Measurements from ENCODE around the gene BNC2. TPM values are rescaled to one million over a fixed set of nuclear protein-coding genes. Genes with fewer than 3 reads are reported as not detected.

The BNC2 gene
- total RNA-seq, 1 experiment from 2014 or later: 4.9 TPM

- no peak for DNase-seq (ENCODE audit: low read depth in 1 of 2, low spot score in 2 of 2)
- Histone ChIP-seq H3K36me3 (no peaks in the 10 kb centered on the region), H3K9me3 (replicated peaks) (no peaks in the 10 kb centered on the region), H3K27ac (no peak overlapping the region), H3K27me3 (replicated peaks) (no peaks in the 10 kb centered on the region), H3K4me3 (no peak overlapping the region), H3K4me1 (replicated peaks) (peaks cover 33% of the 10 kb centered on the region)
These were observed 198.8 kb downstream of the BNC2 start for GRCh38 chr9:16671591-16672137.

GRCh38 chr9:16670791-16671190 lies 199.7 kb downstream of the BNC2 start:
- DNase-seq (ENCODE audit: low read depth in 1 of 2, low spot score in 2 of 2): no peak
- peaks cover 33% of the 10 kb centered on the region for H3K4me1 ChIP-seq (replicated peaks)
- no peak overlapping the region for H3K27ac ChIP-seq
- H3K27me3 ChIP-seq (replicated peaks): no peaks in the 10 kb centered on the region
- H3K4me3 ChIP-seq: no peak overlapping the region
- no peaks in the 10 kb centered on the region for H3K36me3 ChIP-seq
- H3K9me3 ChIP-seq (replicated peaks): no peaks in the 10 kb centered on the region

- H3K4me1 ChIP-seq (replicated peaks): peaks cover 25% of the 10 kb centered on the region
- no peak overlapping the region for H3K4me3 ChIP-seq
- no peak overlapping the region for H3K27ac ChIP-seq
- DNase-seq (ENCODE audit: low read depth in 1 of 2, low spot score in 2 of 2): no peak
- H3K36me3 ChIP-seq: no peaks in the 10 kb centered on the region
- H3K27me3 ChIP-seq (replicated peaks): no peaks in the 10 kb centered on the region
- no peaks in the 10 kb centered on the region for H3K9me3 ChIP-seq (replicated peaks)
These were observed 201.7 kb downstream of the BNC2 start for GRCh38 chr9:16668734-16669295.

- Histone ChIP-seq H3K36me3 (no peaks in the 10 kb centered on the region), H3K27ac (no peak overlapping the region)
- DNase-seq (ENCODE audit: low read depth in 1 of 2, low spot score in 2 of 2): no peak
These were observed 206.3 kb downstream of the BNC2 start for GRCh38 chr9:16664211-16664610.

GRCh38 chr9:16661816-16662215 lies 208.7 kb downstream of the BNC2 start:
- H3K27ac ChIP-seq: no peak overlapping the region
- H3K27me3 ChIP-seq (replicated peaks): no peaks in the 10 kb centered on the region
- peaks cover 3% of the 10 kb centered on the region for H3K4me1 ChIP-seq (replicated peaks)
- no peak for DNase-seq (ENCODE audit: low read depth in 1 of 2, low spot score in 2 of 2)
- no peaks in the 10 kb centered on the region for H3K36me3 ChIP-seq
- no peaks in the 10 kb centered on the region for H3K9me3 ChIP-seq (replicated peaks)
- H3K4me3 ChIP-seq: no peak overlapping the region

More at GRCh38 chr9:16664211-16664610, 206.3 kb downstream of the BNC2 start:
- Histone ChIP-seq H3K4me1 (replicated peaks) (no peaks in the 10 kb centered on the region), H3K9me3 (replicated peaks) (no peaks in the 10 kb centered on the region), H3K27me3 (replicated peaks) (no peaks in the 10 kb centered on the region), H3K4me3 (no peak overlapping the region)

- no peaks in the 10 kb centered on the region for H3K9me3 ChIP-seq (replicated peaks)
- no peak overlapping the region for H3K27ac ChIP-seq
- H3K4me1 ChIP-seq (replicated peaks): peaks cover 31% of the 10 kb centered on the region
- no peaks in the 10 kb centered on the region for H3K36me3 ChIP-seq
- DNase-seq (ENCODE audit: low read depth in 1 of 2, low spot score in 2 of 2): no peak
- H3K4me3 ChIP-seq: no peak overlapping the region
- H3K27me3 ChIP-seq (replicated peaks): no peaks in the 10 kb centered on the region
These were observed 211.4 kb downstream of the BNC2 start for GRCh38 chr9:16659096-16659495.

GRCh38 chr9:16656432-16657169 lies 213.9 kb downstream of the BNC2 start:
- Histone ChIP-seq H3K4me1 (replicated peaks) (peaks cover 53% of the 10 kb centered on the region), H3K27ac (no peak overlapping the region; the same call in 1 of the 2 replicates), H3K36me3 (no peaks in the 10 kb centered on the region), H3K27me3 (replicated peaks) (no peaks in the 10 kb centered on the region), H3K9me3 (replicated peaks) (no peaks in the 10 kb centered on the region), H3K4me3 (no peak overlapping the region)
- DNase-seq (ENCODE audit: low read depth in 1 of 2, low spot score in 2 of 2): peak in 1 of 2 experiments; percentile 77

- H3K27ac ChIP-seq: no peak overlapping the region
- H3K9me3 ChIP-seq (replicated peaks): no peaks in the 10 kb centered on the region
- H3K27me3 ChIP-seq (replicated peaks): no peaks in the 10 kb centered on the region
- DNase-seq (ENCODE audit: low read depth in 1 of 2, low spot score in 2 of 2): no peak
- H3K36me3 ChIP-seq: no peaks in the 10 kb centered on the region
- H3K4me1 ChIP-seq (replicated peaks): peaks cover 58% of the 10 kb centered on the region
- no peak overlapping the region for H3K4me3 ChIP-seq
These were observed 215.8 kb downstream of the BNC2 start for GRCh38 chr9:16654596-16655126.

- peak in 1 of 2 experiments; percentile 52 for DNase-seq (ENCODE audit: low read depth in 1 of 2, low spot score in 2 of 2)
- H3K9me3 ChIP-seq (replicated peaks): no peaks in the 10 kb centered on the region
- H3K27me3 ChIP-seq (replicated peaks): no peaks in the 10 kb centered on the region
- H3K4me1 ChIP-seq (replicated peaks): peaks cover 58% of the 10 kb centered on the region
- H3K4me3 ChIP-seq: peak overlapping the region; percentile 26
- H3K27ac ChIP-seq: peak overlapping the region; percentile 52
- H3K36me3 ChIP-seq: no peaks in the 10 kb centered on the region
These were observed 216.7 kb downstream of the BNC2 start for GRCh38 chr9:16653491-16654399.

- Histone ChIP-seq H3K4me3 (peak overlapping the region; percentile 26; the same call in 1 of the 2 replicates), H3K27me3 (replicated peaks) (no peaks in the 10 kb centered on the region), H3K27ac (peak overlapping the region; percentile 52), H3K9me3 (replicated peaks) (no peaks in the 10 kb centered on the region), H3K36me3 (no peaks in the 10 kb centered on the region), H3K4me1 (replicated peaks) (peaks cover 58% of the 10 kb centered on the region)
- peak in 1 of 2 experiments; percentile 28 for DNase-seq (ENCODE audit: low read depth in 1 of 2, low spot score in 2 of 2)
These were observed 217.9 kb downstream of the BNC2 start for GRCh38 chr9:16652582-16652981.

GRCh38 chr9:16651446-16651964 lies 219.0 kb downstream of the BNC2 start:
- no peak overlapping the region for H3K27ac ChIP-seq
- H3K9me3 ChIP-seq (replicated peaks): no peaks in the 10 kb centered on the region
- H3K27me3 ChIP-seq (replicated peaks): no peaks in the 10 kb centered on the region
- H3K4me1 ChIP-seq (replicated peaks): peaks cover 51% of the 10 kb centered on the region
- H3K4me3 ChIP-seq: no peak overlapping the region
- no peak for DNase-seq (ENCODE audit: low read depth in 1 of 2, low spot score in 2 of 2)
- no peaks in the 10 kb centered on the region for H3K36me3 ChIP-seq

- Histone ChIP-seq H3K4me1 (replicated peaks) (no peaks in the 10 kb centered on the region), H3K9me3 (replicated peaks) (no peaks in the 10 kb centered on the region), H3K27me3 (replicated peaks) (no peaks in the 10 kb centered on the region), H3K36me3 (no peaks in the 10 kb centered on the region), H3K4me3 (no peak overlapping the region), H3K27ac (no peak overlapping the region)
- no peak for DNase-seq (ENCODE audit: low read depth in 1 of 2, low spot score in 2 of 2)
These were observed 224.5 kb downstream of the BNC2 start for GRCh38 chr9:16645970-16646369.

- no peaks in the 10 kb centered on the region for H3K36me3 ChIP-seq
- no peaks in the 10 kb centered on the region for H3K9me3 ChIP-seq (replicated peaks)
- H3K27me3 ChIP-seq (replicated peaks): no peaks in the 10 kb centered on the region
- H3K4me3 ChIP-seq: no peak overlapping the region
- no peak overlapping the region for H3K27ac ChIP-seq
- H3K4me1 ChIP-seq (replicated peaks): no peaks in the 10 kb centered on the region
- no peak for DNase-seq (ENCODE audit: low read depth in 1 of 2, low spot score in 2 of 2)
These were observed 227.9 kb downstream of the BNC2 start for GRCh38 chr9:16642421-16643109.

Measured in SJSA1 (cell line).